GM19351 (cell line): Measurements from ENCODE around the gene AMD1.
"Not testable (repeated sequence)": the region's sequence is repeated elsewhere in the genome, so short reads cannot be mapped to it uniquely, and the experiment has no call there.

Experiments used
- ATAC-seq: cut with Tn5 transposase; IDR thresholded peaks from one replicate; pipeline ENCODE4 v1.9.1; 2021; ENCODE audit warnings: mild to moderate bottlenecking, moderate library complexity; ENCODE audit not compliant: unreplicated experiment

AMD1 gene

GRCh38 chr6:110876806-110877564 is 2.4 kb downstream of the AMD1 start:
- no peak for ATAC-seq

DNA sequence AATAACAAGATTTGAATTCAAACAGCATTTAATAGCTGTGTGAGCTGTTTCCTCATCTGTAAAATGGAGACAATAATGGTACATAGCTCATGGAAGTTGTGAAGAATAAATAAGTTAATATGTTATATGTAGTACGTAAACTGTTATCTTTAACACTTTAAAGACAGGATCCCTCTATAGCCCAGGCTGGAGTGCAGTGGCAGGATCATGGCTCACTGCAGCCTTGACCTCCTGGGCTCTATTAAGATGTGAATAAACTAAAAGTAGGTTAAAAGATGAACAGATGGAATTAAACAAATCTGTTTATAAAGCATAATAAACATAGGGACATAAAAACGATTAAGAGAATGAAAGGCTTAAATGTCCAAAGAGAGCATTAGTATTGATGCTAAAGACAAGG is 3.0 kb downstream of the AMD1 start:
- ATAC-seq = no peak

DNA sequence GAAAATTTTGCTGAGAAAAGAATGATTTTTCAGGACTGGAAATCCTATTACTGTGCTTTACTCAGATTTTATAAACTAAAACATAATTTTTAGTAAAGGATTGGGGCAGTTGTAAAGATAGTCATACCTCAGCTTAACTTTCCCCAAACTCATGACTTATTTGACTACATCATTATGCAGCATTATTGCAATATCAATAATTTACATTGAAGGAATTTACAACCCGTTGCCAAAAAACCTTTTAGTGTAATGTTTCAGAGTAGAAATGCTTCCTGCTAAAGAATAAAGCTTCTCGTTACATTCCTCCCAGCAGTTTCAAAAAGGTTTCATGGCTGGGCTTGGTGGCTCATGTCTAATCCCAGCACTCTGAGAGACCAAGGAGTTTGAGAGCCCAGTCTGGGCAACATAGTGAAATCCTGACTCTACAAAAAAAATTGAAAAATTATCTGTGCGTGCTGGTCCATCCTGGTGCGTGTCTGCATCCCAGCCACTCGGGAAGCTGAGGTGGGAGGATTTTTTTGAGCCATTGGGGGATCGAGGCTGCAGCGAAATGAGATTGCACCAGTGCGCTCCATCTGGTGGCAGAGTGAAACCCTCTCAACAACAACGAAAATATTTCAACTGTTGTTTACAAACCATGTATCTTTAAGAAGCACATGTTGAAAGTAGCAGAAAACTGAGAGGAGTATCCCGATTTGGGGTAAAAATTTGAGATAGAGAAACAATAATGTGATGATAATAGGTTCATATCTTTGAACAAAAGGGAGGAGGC is 4.4 kb downstream of the AMD1 start:
- ATAC-seq = no peak

- ATAC-seq = no peak
These were observed 6.1 kb downstream of the AMD1 start for GRCh38 chr6:110880651-110881050.

DNA sequence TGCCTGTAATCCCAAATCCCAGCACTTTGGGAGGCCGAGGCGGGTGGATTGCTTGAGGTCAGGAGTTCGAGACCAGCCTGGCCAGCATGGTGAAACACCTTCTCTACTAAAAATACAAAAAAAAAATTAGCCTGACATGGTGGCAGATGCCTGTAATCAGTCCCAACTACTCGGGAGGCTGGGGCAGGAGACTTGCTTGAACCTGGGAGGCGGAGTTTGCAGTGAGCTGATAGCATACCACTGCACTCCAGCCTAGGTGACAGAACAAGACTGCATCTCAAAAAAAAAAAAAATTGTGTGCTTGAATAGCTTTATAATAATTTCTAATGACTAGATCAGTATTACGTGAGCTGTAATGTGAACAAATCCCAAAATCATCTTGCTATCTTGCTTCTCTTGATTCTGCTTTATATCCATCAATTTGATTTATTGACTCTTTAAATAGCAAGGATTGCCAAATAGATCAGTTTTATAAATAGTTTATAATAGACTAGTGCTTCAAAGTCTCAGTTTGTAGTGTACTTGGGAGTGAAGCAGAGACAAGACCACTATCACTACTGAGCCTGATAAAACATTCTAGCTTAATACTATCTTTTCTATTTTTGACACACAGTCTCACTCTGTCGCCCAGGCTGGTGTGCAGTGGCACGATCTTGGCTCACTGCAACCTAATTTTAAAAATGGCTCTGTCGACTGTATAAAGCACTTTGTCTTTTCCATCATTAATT is 7.1 kb downstream of the AMD1 start:
- no peak for ATAC-seq

DNA sequence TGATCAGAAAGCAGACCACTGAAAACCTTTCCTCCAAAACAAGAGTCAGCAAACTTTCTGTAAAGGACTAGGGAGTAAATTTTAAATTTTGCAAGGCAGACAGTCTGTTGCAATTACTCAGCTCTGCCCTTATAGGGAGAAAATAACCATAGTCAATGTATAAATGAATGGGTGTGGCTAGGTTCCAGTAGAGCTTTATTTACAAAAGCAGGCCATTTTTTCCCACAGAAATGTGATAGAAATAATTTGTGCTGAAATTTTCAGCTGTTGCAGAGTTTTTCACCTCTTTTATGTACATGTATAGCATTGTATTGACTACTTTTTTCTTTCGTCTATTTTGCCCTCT is 7.7 kb downstream of the AMD1 start:
- no peak for ATAC-seq

DNA sequence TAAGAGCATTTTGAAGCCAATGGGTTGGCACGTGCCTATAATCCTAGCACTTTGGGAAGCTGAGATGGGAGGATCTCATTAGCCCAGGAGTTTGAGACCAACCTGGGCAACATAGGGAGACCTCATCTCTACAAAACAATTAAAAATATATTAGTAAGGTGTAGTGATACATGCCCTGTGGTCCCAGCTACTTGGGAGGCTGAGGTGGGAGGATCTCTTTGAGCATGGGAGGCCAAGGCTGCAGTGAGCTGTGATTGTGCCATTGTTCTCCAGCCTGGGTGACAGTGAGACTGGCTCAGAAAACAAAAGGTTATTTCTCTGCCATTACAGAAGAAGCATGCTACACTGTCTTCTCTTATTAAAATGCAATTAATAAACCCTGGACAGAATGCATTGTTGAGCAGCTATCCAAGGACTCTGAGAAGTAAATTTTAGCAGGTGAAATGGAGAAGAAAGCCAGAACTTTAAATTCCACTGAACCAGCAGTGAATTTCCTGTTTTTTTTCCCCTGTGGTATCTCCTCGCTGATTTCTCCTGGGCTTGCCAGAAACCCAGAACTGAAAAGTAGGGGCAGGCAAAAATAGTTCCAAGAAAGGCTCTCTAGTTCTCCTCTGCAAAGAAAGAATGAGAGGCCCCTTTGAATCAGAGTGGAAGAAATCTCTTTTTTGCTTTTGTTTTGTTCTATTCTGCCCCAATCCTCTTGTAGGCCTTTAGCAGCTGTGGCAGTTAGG is 8.4 kb downstream of the AMD1 start:
- no peak for ATAC-seq

DNA sequence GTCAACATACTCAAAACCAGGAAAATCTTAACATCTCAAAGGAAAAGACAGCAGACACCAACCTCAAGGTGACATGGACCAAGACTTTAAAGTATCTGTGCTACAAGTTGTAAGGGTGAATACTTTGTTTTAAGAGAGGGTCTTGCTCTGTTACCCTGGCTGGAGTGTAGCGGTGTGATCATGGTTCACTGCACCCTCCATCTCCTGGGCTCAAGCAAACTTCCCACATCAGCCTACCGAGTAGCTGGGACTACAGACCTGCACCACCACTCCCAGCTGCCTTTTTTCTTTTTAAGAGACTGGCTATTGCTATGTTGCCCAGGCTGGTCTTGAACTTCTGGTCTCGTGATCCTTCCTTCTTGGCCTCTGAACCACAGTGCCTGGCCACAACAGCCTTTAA is 9.7 kb downstream of the AMD1 start:
- ATAC-seq = no peak

DNA sequence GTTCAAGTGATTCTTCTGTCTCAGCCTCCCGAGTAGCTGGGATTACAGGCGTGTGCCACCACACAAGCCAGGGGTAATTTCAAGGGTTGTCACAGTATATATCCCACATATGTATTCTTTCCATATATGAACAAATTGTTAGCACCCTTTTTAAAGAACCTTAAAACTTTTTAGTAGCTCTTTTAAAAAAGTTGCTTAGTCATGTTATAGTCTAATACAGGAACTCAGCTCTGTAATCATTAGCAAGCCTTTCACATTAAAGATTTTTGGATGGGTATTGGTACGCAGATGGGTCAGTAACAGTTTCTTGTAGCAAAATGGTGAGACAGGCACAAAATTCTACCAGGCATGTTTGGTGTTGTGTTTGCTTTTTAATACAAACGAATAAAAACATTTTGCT is 10.9 kb downstream of the AMD1 start:
- no peak for ATAC-seq

GRCh38 chr6:110886555-110887167 is 12.1 kb downstream of the AMD1 start:
- ATAC-seq = no peak

GRCh38 chr6:110890288-110890687 is 15.7 kb downstream of the AMD1 start:
- ATAC-seq = no peak

DNA sequence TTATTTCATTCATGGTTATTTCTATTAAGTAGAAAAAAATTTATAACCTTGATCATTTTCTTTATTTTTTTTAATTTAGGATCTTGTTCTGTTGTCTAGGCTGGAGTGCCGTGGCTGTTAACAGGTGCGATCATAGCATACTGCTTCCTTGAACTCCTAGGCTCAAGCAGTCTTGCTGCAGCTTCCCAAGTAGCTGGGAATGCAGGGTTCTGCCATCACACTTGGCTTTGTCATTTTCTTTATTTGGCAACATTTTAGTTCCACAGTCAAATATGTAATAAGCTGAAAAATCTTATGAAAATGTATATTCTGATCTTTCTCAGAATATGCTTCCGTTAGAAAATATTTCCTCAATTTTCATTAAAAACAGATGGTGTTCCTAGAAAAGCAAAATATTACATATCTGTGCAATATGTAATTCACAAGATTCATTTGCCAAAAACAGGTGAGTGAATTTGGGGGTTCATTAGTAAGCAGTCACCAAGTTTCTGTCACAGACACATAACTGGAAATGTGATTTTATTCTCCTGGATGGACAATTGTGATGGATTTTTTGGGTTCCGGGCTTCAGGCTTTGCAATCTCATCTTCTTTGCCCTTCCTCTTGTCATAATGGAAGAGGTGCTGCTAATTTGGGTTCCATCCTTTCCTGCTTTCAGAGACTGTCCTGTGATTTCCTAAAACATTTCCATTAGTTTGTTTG is 21.5 kb downstream of the AMD1 start:
- no peak for ATAC-seq

- no peak for ATAC-seq
These were observed 22.8 kb downstream of the AMD1 start for GRCh38 chr6:110897433-110897832.

DNA sequence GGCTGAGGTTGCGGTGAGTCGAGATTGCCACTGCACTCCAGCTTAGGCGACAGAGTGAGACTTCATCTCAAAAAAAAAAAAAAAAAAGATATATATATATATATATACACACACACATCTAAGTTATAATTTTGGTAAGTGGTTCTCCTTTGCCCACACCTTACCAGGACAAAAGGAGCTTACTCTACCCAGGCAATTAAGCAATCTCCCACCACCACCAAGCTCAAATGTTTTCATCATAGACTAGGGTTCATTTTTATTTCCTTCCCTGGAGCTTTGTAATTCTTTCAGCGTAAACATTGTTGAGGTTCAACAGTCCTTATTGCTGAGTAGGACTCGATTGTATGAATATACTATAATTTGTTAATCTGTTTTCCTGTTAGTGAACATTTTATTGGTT is 23.5 kb downstream of the AMD1 start:
- no peak for ATAC-seq

- ATAC-seq = no peak
These were observed 25.5 kb downstream of the AMD1 start for GRCh38 chr6:110900028-110900598.

DNA sequence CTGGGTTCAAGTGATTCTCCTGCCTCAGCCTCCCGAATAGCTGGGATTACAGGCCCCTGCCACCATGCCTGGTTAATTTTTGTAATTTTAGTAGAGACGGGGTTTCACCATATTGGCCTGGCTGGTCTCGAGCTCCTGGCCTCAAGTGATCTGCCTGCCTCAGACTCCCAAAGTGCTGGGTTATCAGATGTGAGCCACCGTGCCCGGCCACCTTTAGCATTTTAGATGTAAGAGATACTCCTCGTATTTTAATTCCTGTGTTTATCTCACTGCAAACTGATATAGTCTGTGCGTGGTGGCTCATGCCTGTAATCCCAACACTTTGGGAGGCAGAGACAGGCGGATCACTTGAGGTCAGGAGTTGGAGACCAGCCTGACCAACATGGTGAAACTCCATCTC is 27.0 kb downstream of the AMD1 start:
- ATAC-seq = not testable (repeated sequence)

GRCh38 chr6:110902091-110902490 is 27.5 kb downstream of the AMD1 start:
- ATAC-seq = no peak

- not testable (repeated sequence) for ATAC-seq
These were observed 31.7 kb downstream of the AMD1 start for GRCh38 chr6:110906273-110906672.

GRCh38 chr6:110930781-110931180 is 56.2 kb downstream of the AMD1 start:
- ATAC-seq = no peak

DNA sequence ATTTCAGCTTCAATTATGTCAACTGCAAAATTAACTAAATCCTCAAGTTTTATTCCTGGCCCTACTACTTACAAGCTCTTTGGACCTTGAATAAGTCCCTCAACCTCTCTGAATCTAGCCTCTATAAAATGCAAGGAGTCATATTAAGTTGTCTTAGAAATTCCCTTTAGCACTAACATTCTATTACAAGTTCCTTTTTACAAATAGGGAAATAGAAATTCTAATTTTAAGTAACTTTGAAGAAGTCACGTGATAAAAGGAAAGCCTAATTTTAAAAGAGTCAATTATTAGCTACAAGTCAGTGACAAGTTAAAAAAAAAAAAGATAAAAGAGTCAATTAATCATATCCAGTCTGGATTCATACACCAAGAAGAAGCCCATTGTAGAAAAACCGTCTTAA is 59.3 kb downstream of the AMD1 start:
- ATAC-seq = no peak
